WTC11 (cell line): ENCODE data around the gene TTC36. TPM values are rescaled to one million over a fixed set of nuclear protein-coding genes. Genes with fewer than 3 reads are reported as not detected.
A peak's percentile ranks its signal among the peaks of the same experiment; 100 is the strongest.

Source experiments
- ATAC-seq: fragments of 200-7000 bp; cut with Tn5 transposase; 2 replicates; pipeline ENCODE4 v1.10.0; 2021; ENCODE audit warnings: mild to moderate bottlenecking, moderate library complexity
- CTCF ChIA-PET: fragments of 300-600 bp; sonication (Branson Sonifier 250); formaldehyde crosslinking; loops from one replicate; lab custom pipeline; 2021; ENCODE audit warnings: antibody characterized with exemption; lab: Charles Lee
- POLR2A ChIA-PET: fragments of 350-600 bp; sonication (Branson Sonifier 250); formaldehyde crosslinking; loops from one replicate; lab custom pipeline; 2021; ENCODE audit warnings: antibody characterized with exemption; lab: Charles Lee
- DNase-seq: peaks from one replicate; pipeline ENCODE4 v3.0.0; 2021; ENCODE audit warnings: low spot score
- H3K27ac Mint-ChIP-seq: 2 replicates; pipeline ENCODE4 v1.8.0; 2021; ENCODE audit warnings: mixed read lengths
- H3K27me3 Mint-ChIP-seq: 2 replicates; pipeline ENCODE4 v1.8.0; 2021; ENCODE audit warnings: low read depth, mild to moderate bottlenecking, moderate library complexity, mixed read lengths
- H3K36me3 Mint-ChIP-seq: 2 replicates; pipeline ENCODE4 v1.8.0; 2021; ENCODE audit warnings: mixed read lengths
- H3K4me1 Mint-ChIP-seq: 2 replicates; pipeline ENCODE4 v1.8.0; 2022; ENCODE audit warnings: mixed read lengths
- H3K4me3 Mint-ChIP-seq: 2 replicates; pipeline ENCODE4 v1.8.0; 2021; ENCODE audit warnings: mild to moderate bottlenecking, moderate library complexity, mixed read lengths
- H3K9me3 Mint-ChIP-seq: 2 replicates; pipeline ENCODE4 v1.8.0; 2021; ENCODE audit warnings: mixed read lengths
- CBFB ChIP-seq: sonication (generic); formaldehyde crosslinking; IDR thresholded peaks from 2 replicates; pipeline ENCODE4 v1.8.1; 2022; ENCODE audit warnings: mild to moderate bottlenecking, low read depth, missing genetic modification reagents
- E2F4 ChIP-seq: sonication (generic); formaldehyde crosslinking; IDR thresholded peaks from 2 replicates; pipeline ENCODE4 v1.8.1; 2022; ENCODE audit warnings: low read depth, mild to moderate bottlenecking, moderate library complexity, missing genetic modification reagents, borderline replicate concordance
- E2F5 ChIP-seq: sonication (generic); formaldehyde crosslinking; IDR thresholded peaks from 2 replicates; pipeline ENCODE4 v1.8.1; 2022; ENCODE audit warnings: mild to moderate bottlenecking, moderate library complexity, missing genetic modification reagents
- ELF4 ChIP-seq: sonication (generic); formaldehyde crosslinking; IDR thresholded peaks from 2 replicates; pipeline ENCODE4 v1.8.1; 2022; ENCODE audit warnings: low read depth, mild to moderate bottlenecking, moderate library complexity, missing genetic modification reagents
- EMX1 ChIP-seq: fragments of 250-450 bp; sonication (Bioruptor Pico); IDR thresholded peaks from 2 replicates; pipeline ENCODE4 v1.8.0; 2021; ENCODE audit warnings: mild to moderate bottlenecking
- FOXJ3 ChIP-seq: sonication (generic); formaldehyde crosslinking; IDR thresholded peaks from 2 replicates; pipeline ENCODE4 v1.9.0; 2021; ENCODE audit warnings: missing genetic modification reagents, mild to moderate bottlenecking, borderline replicate concordance
- FOXK1 ChIP-seq: sonication (generic); formaldehyde crosslinking; IDR thresholded peaks from 2 replicates; pipeline ENCODE4 v1.8.0; 2022; ENCODE audit warnings: mild to moderate bottlenecking, moderate library complexity, missing genetic modification reagents
- FOXP1 ChIP-seq: sonication (generic); formaldehyde crosslinking; IDR thresholded peaks from 2 replicates; pipeline ENCODE4 v1.8.0; 2022; ENCODE audit warnings: missing genetic modification reagents, mild to moderate bottlenecking, moderate library complexity, borderline replicate concordance
- GABPB1 ChIP-seq: sonication (generic); formaldehyde crosslinking; IDR thresholded peaks from 2 replicates; pipeline ENCODE4 v1.8.1; 2023; ENCODE audit warnings: mild to moderate bottlenecking, missing genetic modification reagents
- JAZF1 ChIP-seq: fragments of 250-450 bp; sonication (Bioruptor Pico); IDR thresholded peaks from 2 replicates; pipeline ENCODE4 v1.9.0; 2021; ENCODE audit warnings: moderate library complexity, mild to moderate bottlenecking, inconsistent platforms
- JUN ChIP-seq: sonication (generic); formaldehyde crosslinking; IDR thresholded peaks from 2 replicates; pipeline ENCODE4 v1.8.0; 2023; ENCODE audit warnings: mild to moderate bottlenecking, missing genetic modification reagents
- MAX ChIP-seq: sonication (generic); formaldehyde crosslinking; IDR thresholded peaks from 2 replicates; pipeline ENCODE4 v1.8.0; 2022; ENCODE audit warnings: mild to moderate bottlenecking, missing genetic modification reagents
- NFE2L1 ChIP-seq: sonication (generic); formaldehyde crosslinking; IDR thresholded peaks from 2 replicates; pipeline ENCODE4 v1.8.1; 2023; ENCODE audit warnings: missing genetic modification reagents
- NR1H2 ChIP-seq: sonication (generic); formaldehyde crosslinking; IDR thresholded peaks from 2 replicates; pipeline ENCODE4 v1.9.0; 2021; ENCODE audit warnings: mild to moderate bottlenecking, moderate library complexity, missing genetic modification reagents
- PRDM15 ChIP-seq: sonication (generic); formaldehyde crosslinking; IDR thresholded peaks from 2 replicates; pipeline ENCODE4 v1.8.0; 2022; ENCODE audit warnings: missing genetic modification reagents
- RORB ChIP-seq: fragments of 250-450 bp; sonication (Bioruptor Pico); IDR thresholded peaks from 2 replicates; pipeline ENCODE4 v1.9.0; 2021; ENCODE audit warnings: mild to moderate bottlenecking
- SMAD3 ChIP-seq: sonication (generic); formaldehyde crosslinking; IDR thresholded peaks from 2 replicates; pipeline ENCODE4 v1.8.0; 2022; ENCODE audit warnings: missing genetic modification reagents, mild to moderate bottlenecking, borderline replicate concordance
- SMAD4 ChIP-seq: sonication (generic); formaldehyde crosslinking; IDR thresholded peaks from 2 replicates; pipeline ENCODE4 v1.8.0; 2022; ENCODE audit warnings: mild to moderate bottlenecking, missing genetic modification reagents
- SP1 ChIP-seq: sonication (generic); formaldehyde crosslinking; conservative IDR thresholded peaks from 2 replicates; pipeline ENCODE4 v1.8.1; 2022; ENCODE audit warnings: missing genetic modification reagents
- TCF7 ChIP-seq: sonication (generic); formaldehyde crosslinking; IDR thresholded peaks from 2 replicates; pipeline ENCODE4 v1.8.0; 2022; ENCODE audit warnings: mild to moderate bottlenecking, low read depth, missing genetic modification reagents, moderate library complexity
- TEAD4 ChIP-seq: sonication (generic); formaldehyde crosslinking; IDR thresholded peaks from 2 replicates; pipeline ENCODE4 v1.8.0; 2022; ENCODE audit warnings: mild to moderate bottlenecking, missing genetic modification reagents
- ZNF121 ChIP-seq: sonication (generic); formaldehyde crosslinking; IDR thresholded peaks from 2 replicates; pipeline ENCODE4 v1.8.0; 2023; ENCODE audit warnings: missing genetic modification reagents
- ZNF396 ChIP-seq: fragments of 250-450 bp; sonication (Bioruptor Pico); IDR thresholded peaks from 2 replicates; pipeline ENCODE4 v1.8.0; 2021; ENCODE audit warnings: mild to moderate bottlenecking, moderate library complexity, borderline replicate concordance
- ZNF423 ChIP-seq: fragments of 250-450 bp; sonication (Bioruptor Pico); IDR thresholded peaks from 2 replicates; pipeline ENCODE4 v2.1.2; 2022; ENCODE audit warnings: mild to moderate bottlenecking, moderate library complexity
- total RNA-seq: library from RNA; stranded (reverse); gene quantifications from 3 replicates; pipeline ENCODE4 v1.2.3, GENCODE V29; 2021

Gene TTC36
- total RNA-seq, 1 experiment from 2014 or later, result 0.70 TPM

- DNase-seq (no peak), ATAC-seq (peak; percentile 7)
- Mint-ChIP-seq H3K27ac (peak overlapping the region; percentile 71), H3K36me3 (no peaks in the 10 kb centered on the region), H3K4me3 (peak overlapping the region; percentile 96), H3K9me3 (no peaks in the 10 kb centered on the region), H3K4me1 (peaks cover 27% of the 10 kb centered on the region), H3K27me3 (peaks cover 3% of the 10 kb centered on the region; the same call in 1 of the 2 replicates)
- ChIA-PET CTCF (no interaction called here), POLR2A (no interaction called here)
- TF ChIP-seq EMX1 (CRISPR knock-in tag) (no peak), ZNF423 (CRISPR knock-in tag) (no peak), E2F5 (CRISPR knock-in tag) (no peak), NR1H2 (CRISPR knock-in tag) (no peak), SMAD3 (CRISPR knock-in tag) (no peak)
Measured at GRCh38 chr11:118531597-118532084, 4.4 kb downstream of the TTC36 start.

- CTCF ChIA-PET, result no interaction called here
- TF ChIP-seq FOXK1 (CRISPR knock-in tag) (no peak), ZNF396 (CRISPR knock-in tag) (no peak), FOXJ3 (CRISPR knock-in tag) (no peak), NFE2L1 (CRISPR knock-in tag) (no peak), E2F4 (no peak), SP1 (no peak), SMAD4 (CRISPR knock-in tag) (no peak), JAZF1 (CRISPR knock-in tag) (no peak), GABPB1 (CRISPR knock-in tag) (no peak), RORB (CRISPR knock-in tag) (no peak), PRDM15 (CRISPR knock-in tag) (no peak), ELF4 (no peak), CBFB (CRISPR knock-in tag) (no peak), MAX (no peak), JUN (CRISPR knock-in tag) (no peak), TEAD4 (CRISPR knock-in tag) (no peak), ZNF121 (CRISPR knock-in tag) (no peak), TCF7 (no peak), FOXP1 (CRISPR knock-in tag) (no peak)
- POLR2A ChIA-PET, result no interaction called here
- Mint-ChIP-seq H3K9me3 (no peaks in the 10 kb centered on the region), H3K4me3 (peak overlapping the region; percentile 96), H3K27me3 (peaks cover 3% of the 10 kb centered on the region; the same call in 1 of the 2 replicates), H3K36me3 (no peaks in the 10 kb centered on the region), H3K27ac (no peak overlapping the region), H3K4me1 (peaks cover 23% of the 10 kb centered on the region)
- ATAC-seq, result no peak
- no peak for DNase-seq
Measured at GRCh38 chr11:118532091-118532490, 4.8 kb downstream of the TTC36 start.
